ENCODE data around the gene SLC44A5.
"Not testable (repeated sequence)": the region's sequence is repeated elsewhere in the genome, so short reads cannot be mapped to it uniquely, and the experiment has no call there.

SLC44A5 gene

DNA sequence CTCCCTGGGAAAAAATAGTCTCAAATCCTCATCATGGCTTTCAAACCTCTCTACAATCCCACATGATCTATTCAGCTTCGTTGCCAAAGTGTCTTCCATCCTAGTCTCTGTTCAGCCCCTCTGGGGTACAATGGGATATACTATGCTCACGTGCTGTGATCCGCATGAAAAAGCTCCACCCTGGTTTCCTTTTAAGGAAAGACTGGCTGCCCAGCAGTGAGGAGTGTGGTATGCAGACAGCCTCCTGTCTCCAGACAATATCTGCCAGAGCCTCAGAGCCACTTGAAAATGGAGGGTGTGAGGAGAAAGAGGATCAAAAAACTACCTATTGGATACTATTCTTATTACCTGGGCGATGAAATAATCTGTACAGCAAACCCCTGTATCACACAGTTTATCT, 282.2 kb downstream of the SLC44A5 start:
- no peak overlapping the region for H3K4me3 ChIP-seq (ENCODE audit: low read depth, low read length)
- DNase-seq (ENCODE audit: low read depth): no peak

DNA sequence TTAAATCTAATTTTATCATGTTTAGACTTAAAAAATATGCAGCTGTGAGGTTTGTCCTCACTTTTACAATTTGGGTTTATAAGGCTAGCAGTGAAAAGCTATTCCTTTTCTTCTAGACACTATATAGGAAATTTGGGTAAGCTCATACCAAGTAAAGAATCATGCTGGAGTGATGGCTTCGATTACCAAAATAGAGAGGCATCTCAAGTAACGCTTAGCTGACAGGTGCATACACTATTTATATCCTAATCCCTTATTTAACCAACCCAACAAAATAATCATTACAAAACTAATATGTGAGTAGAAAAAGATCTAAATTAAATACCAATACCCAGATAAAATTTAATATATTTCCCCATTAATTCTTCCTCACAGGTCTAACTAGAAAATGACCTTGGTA, 283.5 kb downstream of the SLC44A5 start:
- H3K4me3 ChIP-seq (ENCODE audit: low read depth, low read length): no peak overlapping the region
- no peak for DNase-seq (ENCODE audit: low read depth)

DNA sequence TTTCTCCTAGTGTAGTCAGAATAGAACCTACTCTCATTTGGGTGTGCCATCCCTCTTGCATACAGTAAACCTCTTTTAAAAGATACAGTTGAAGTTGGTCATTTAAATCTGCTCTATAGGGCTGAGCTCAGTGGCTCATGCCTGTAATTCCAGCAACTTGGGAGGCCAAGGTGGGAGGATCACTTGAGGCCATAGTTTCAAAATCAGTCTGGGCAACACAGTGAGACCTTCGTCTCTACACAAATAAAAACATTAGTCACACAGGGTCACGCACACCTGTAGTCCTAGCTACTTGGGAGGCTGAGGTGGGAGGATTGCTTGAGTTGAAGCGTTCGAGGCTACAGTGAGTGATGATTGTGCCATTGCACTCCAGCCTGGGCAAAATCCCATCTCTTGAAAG, 292.9 kb downstream of the SLC44A5 start:
- H3K4me3 ChIP-seq (ENCODE audit: low read depth, low read length): no peak overlapping the region
- DNase-seq (ENCODE audit: low read depth): no peak

DNA sequence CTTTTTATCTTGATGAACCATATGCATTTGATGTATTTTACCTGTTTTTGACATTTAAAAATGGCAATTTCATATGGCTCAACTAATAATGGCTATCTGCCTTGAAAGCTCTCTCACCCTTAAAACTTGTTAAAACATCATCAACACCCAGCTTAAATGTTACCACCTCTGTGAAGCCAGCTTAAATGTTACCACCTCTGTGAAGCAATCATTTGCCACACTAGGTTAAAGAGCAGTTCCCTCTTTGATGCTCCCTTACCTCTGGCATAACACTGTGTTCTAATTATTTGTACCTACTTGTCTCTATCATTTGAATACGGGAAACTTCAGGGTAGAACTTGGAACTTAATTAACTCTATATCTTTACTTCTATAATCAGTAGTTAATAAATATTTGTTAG, 294.7 kb downstream of the SLC44A5 start:
- H3K4me3 ChIP-seq (ENCODE audit: low read depth, low read length): no peak overlapping the region
- no peak for DNase-seq (ENCODE audit: low read depth)

GRCh38 chr1:75312620-75313019, 298.3 kb downstream of the SLC44A5 start:
- no peak overlapping the region for H3K4me3 ChIP-seq (ENCODE audit: low read depth, low read length)
- DNase-seq (ENCODE audit: low read depth): no peak

DNA sequence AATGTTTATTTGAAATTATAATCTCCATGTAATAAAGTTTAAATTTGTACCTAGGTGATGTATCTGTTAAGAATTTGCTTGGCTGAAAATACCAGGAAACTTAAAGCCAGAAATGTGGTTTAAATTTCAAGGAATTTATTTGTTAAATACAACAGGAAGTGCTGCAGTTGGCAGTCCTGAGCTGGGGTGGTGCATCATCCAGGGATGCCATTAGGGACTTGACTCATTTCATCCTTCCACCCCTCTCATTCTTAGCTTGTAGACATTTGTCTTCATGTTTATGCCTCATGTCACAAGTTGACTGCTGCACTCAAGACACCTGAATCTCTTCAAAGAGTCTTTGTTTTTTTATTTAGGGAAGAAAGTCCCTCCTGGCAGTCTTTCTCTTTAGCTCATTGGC, 300.8 kb downstream of the SLC44A5 start:
- H3K4me3 ChIP-seq (ENCODE audit: low read depth, low read length): no peak overlapping the region
- DNase-seq (ENCODE audit: low read depth): no peak

- no peak overlapping the region for H3K4me3 ChIP-seq (ENCODE audit: low read depth, low read length)
- DNase-seq (ENCODE audit: low read depth): no peak
These were observed 302.5 kb downstream of the SLC44A5 start for GRCh38 chr1:75308365-75308764.

GRCh38 chr1:75305061-75305460, 305.9 kb downstream of the SLC44A5 start:
- no peak for DNase-seq (ENCODE audit: low read depth)
- H3K4me3 ChIP-seq (ENCODE audit: low read depth, low read length): no peak overlapping the region

DNA sequence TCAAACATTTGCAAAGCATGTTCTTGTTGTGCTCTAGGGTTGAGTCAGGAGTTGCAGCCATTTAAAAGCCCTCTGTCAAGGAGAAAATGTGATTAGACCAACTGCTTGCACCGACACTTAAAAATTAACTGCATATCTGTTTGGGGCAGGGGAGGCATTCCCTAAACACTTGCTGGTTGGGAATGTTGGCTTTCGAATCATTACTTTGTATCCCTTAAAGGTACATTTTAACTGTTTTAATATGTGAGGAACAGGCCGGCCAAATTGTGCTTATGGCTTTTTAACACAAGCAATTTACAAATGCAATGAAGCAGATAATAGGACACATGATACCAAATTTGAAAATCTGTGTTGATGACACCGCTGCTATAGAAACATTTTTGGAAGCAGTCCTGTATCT, 317.6 kb downstream of the SLC44A5 start:
- no peak overlapping the region for H3K4me3 ChIP-seq (ENCODE audit: low read depth, low read length)
- no peak for DNase-seq (ENCODE audit: low read depth)

GRCh38 chr1:75292013-75292412, 318.9 kb downstream of the SLC44A5 start:
- no peak overlapping the region for H3K4me3 ChIP-seq (ENCODE audit: low read depth, low read length)
- no peak for DNase-seq (ENCODE audit: low read depth)

GRCh38 chr1:75276385-75276784, 334.5 kb downstream of the SLC44A5 start:
- DNase-seq (ENCODE audit: low read depth): no peak
- H3K4me3 ChIP-seq (ENCODE audit: low read depth, low read length): no peak overlapping the region

DNA sequence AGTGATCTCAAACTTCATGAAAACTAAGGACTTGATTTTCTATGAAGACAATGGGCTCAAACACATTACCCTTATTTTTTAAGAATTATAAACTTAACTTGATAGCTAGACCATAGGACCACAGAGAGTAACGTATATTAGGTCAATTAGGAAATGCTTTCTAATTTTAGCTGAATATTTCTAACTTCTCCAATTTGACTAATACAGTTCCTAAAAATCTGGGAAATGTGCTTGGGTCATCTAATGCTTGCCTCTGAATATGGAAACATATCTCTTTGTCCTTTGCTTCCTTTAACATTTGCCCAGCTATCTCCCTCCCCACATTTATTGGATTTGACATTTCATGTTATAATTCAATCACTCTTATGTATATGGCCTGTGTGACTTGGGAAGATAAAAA, 335.3 kb downstream of the SLC44A5 start:
- no peak overlapping the region for H3K4me3 ChIP-seq (ENCODE audit: low read depth, low read length)

GRCh38 chr1:75274920-75275506, 335.9 kb downstream of the SLC44A5 start:
- H3K4me3 ChIP-seq (ENCODE audit: low read depth, low read length): no peak overlapping the region
- no peak for DNase-seq (ENCODE audit: low read depth)

More for the DNA sequence above, 335.3 kb downstream of the SLC44A5 start:
- DNase-seq (ENCODE audit: low read depth): no peak

GRCh38 chr1:75273110-75273509, 337.8 kb downstream of the SLC44A5 start:
- DNase-seq (ENCODE audit: low read depth): no peak
- no peak overlapping the region for H3K4me3 ChIP-seq (ENCODE audit: low read depth, low read length)

- peak; percentile 0 for DNase-seq (ENCODE audit: low read depth)
These were observed 345.1 kb downstream of the SLC44A5 start for GRCh38 chr1:75265792-75266191.

DNA sequence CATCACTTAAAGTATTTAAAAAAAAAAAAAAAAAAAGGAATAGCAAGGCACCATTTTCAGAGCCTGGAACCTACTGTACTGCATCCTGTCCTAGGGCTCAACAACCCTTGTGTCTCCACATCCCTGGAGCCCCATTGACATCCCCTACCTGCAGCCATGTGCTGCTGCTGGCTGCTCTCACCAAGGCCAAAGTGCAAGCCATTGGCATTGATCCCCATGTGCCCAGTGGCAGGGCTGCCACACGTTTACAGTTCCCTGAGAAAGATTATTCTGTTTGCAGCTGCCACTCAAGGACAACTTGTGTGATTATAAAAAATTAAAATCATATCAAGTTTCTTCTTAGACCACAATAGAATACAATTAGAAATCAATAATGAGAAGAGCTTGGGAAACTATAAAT, 346.8 kb downstream of the SLC44A5 start:
- no peak for DNase-seq (ENCODE audit: low read depth)
- no peak overlapping the region for H3K4me3 ChIP-seq (ENCODE audit: low read depth, low read length)

More at GRCh38 chr1:75265792-75266191, 345.1 kb downstream of the SLC44A5 start:
- H3K4me3 ChIP-seq (ENCODE audit: low read depth, low read length): no peak overlapping the region

DNA sequence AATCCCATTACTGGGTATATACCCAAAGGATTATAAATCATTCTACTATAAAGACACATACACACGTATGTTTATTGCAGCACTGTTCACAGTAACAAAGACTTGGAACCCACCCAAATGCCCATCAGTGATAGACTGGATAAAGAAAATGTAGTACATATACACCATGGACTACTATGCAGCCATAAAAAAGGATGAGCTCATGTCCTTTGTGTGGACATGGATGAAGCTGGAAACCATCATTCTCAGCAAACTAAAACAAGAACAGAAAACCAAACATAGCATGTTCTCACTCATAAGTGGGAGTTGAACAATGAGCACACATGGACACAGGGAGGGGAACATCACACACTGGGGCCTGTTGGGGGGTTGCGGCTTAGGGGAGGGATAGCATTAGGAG, 347.3 kb downstream of the SLC44A5 start:
- DNase-seq (ENCODE audit: low read depth); H3K4me3 ChIP-seq (ENCODE audit: low read depth, low read length): not testable (repeated sequence)

DNA sequence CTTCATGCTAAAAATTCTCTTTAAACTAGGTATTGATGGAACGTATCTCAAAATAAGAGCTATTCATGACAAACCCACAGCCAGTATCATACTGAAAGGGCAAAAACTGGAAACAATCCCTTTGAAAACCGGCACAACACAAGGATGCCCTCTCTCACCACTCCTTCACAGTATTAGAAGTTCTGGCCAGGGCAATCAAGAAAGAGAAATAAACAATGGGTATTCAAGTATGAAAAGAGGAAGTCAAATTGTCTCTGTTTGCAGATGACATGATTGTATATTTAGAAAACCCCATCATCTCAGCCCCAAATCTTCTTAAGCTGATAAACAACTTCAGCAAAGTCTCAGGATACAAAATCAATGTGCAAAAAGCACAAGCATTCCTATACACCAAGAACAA, 349.0 kb downstream of the SLC44A5 start:
- DNase-seq (ENCODE audit: low read depth): not testable (repeated sequence)

DNA sequence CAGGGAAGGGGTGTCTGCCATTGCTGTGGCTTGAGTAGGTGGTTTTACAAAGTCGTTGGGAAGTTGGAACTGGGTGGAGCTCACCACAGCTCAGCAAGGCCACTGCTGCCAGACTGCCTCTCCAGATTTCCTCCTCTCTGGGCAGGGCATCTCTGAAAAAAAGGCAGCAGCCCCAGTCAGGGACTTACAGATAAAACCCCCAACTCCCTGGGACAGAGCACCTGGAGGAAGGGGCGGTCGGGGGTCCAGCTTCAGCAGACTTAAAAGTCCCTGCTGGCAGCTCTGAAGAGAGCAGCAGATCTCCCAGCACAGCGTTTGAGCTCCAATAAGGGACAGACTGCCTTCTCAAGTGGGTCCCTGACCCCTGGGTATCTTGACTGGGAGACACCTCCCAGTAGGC, 352.6 kb downstream of the SLC44A5 start:
- DNase-seq (ENCODE audit: low read depth): no peak
- H3K4me3 ChIP-seq (ENCODE audit: low read depth, low read length): no peak overlapping the region

More for the DNA sequence above, 349.0 kb downstream of the SLC44A5 start:
- not testable (repeated sequence) for H3K4me3 ChIP-seq (ENCODE audit: low read depth, low read length)

DNA sequence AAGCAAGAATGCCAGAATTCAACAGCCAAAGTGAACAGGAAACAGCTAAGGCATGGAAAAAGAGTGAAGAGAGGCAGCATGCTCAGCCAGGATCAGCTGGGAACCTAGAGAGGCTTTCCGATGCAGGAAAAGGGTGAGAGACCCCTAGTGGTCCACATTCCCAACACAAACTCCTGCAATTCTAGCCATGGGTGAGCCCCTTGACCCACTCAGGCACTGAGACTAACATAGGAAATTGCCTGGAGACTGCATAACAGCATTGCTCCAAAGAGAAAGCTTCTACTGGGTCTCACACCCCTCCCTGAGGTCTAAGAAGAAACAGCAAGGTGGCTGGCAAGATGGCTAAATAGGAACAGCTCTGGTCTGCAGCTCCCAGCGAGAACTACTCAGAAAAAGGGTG, 353.5 kb downstream of the SLC44A5 start:
- H3K4me3 ChIP-seq (ENCODE audit: low read depth, low read length): no peak overlapping the region
- DNase-seq (ENCODE audit: low read depth): no peak

DNA sequence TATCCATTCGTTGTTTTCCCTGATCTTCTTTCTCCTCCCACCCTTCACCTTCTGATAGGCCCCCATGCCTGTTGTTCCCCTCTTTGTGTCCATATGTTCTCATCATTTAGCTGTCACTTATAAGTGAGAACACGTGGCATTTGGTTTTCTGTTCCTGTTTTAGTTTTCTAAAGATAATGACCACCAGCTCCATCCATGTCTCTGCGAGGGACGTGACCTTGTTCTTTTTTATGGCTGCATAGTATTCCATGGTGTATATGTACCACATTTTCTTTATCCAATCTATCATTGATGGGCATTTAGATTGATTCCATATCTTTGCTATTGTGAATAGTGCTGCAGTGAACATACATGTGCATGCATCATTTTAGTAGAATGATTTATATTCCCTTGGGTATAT, 360.8 kb downstream of the SLC44A5 start:
- not testable (repeated sequence) for H3K4me3 ChIP-seq (ENCODE audit: low read depth, low read length); DNase-seq (ENCODE audit: low read depth)

- no peak overlapping the region for H3K4me3 ChIP-seq (ENCODE audit: low read depth, low read length)
- DNase-seq (ENCODE audit: low read depth): no peak
These were observed 365.7 kb downstream of the SLC44A5 start for GRCh38 chr1:75245239-75245638.
